HG02610 (cell line): ENCODE results near the gene LEPROT.

Experiments used
- ATAC-seq: cut with Tn5 transposase; IDR thresholded peaks from one replicate; pipeline ENCODE4 v1.9.1; 2021; ENCODE audit warnings: mild to moderate bottlenecking, moderate library complexity; ENCODE audit not compliant: unreplicated experiment

LEPROT gene

GRCh38 chr1:65412256-65412983 lies 8.0 kb upstream of the LEPROT start:
- no peak for ATAC-seq

GRCh38 chr1:65412984-65413375 lies 7.5 kb upstream of the LEPROT start:
- ATAC-seq, result no peak

- ATAC-seq, result no peak
Measured at GRCh38 chr1:65414538-65414937, 5.9 kb upstream of the LEPROT start.

GRCh38 chr1:65416767-65417166 lies 3.7 kb upstream of the LEPROT start:
- no peak for ATAC-seq

- ATAC-seq, result no peak
Measured at GRCh38 chr1:65417729-65418128, 2.7 kb upstream of the LEPROT start.

- no peak for ATAC-seq
Measured at GRCh38 chr1:65418522-65419185, 1.8 kb upstream of the LEPROT start.

GRCh38 chr1:65419681-65420589 lies 533 bp upstream of the LEPROT start:
- peak; percentile 96 for ATAC-seq

GRCh38 chr1:65421351-65422025 lies 1.0 kb downstream of the LEPROT start:
- ATAC-seq, result no peak

- no peak for ATAC-seq
Measured at GRCh38 chr1:65422241-65423203, 2.1 kb downstream of the LEPROT start.

- peak; percentile 12 for ATAC-seq
Measured at GRCh38 chr1:65423884-65424572, 3.6 kb downstream of the LEPROT start.

GRCh38 chr1:65424573-65424889 lies 4.1 kb downstream of the LEPROT start:
- no peak for ATAC-seq

- no peak for ATAC-seq
Measured at GRCh38 chr1:65425006-65425405, 4.5 kb downstream of the LEPROT start.

GRCh38 chr1:65425697-65426096 lies 5.2 kb downstream of the LEPROT start:
- no peak for ATAC-seq

GRCh38 chr1:65429078-65429477 lies 8.6 kb downstream of the LEPROT start:
- ATAC-seq, result no peak

- no peak for ATAC-seq
Measured at GRCh38 chr1:65429806-65430205, 9.3 kb downstream of the LEPROT start.

- no peak for ATAC-seq
Measured at GRCh38 chr1:65431111-65431705, 10.7 kb downstream of the LEPROT start.

GRCh38 chr1:65432918-65433317 lies 12.4 kb downstream of the LEPROT start:
- ATAC-seq, result no peak

GRCh38 chr1:65434255-65434654 lies 13.8 kb downstream of the LEPROT start:
- no peak for ATAC-seq

- ATAC-seq, result no peak
Measured at GRCh38 chr1:65434760-65435159, 14.3 kb downstream of the LEPROT start.
